Measurements from ENCODE around the gene LIPC. TPM values are rescaled to one million over a fixed set of nuclear protein-coding genes. Genes with fewer than 3 reads are reported as not detected.

Gene LIPC
- total RNA-seq, 1 experiment from 2014 or later = 1.2 TPM

- H3K9me3 ChIP-seq (replicated peaks) = peaks cover 3% of the 10 kb centered on the region; the same call in 1 of the 2 replicates
- DNase-seq = no peak
These were observed 100.3 kb downstream of the LIPC start for GRCh38 chr15:58532126-58532525.

GRCh38 chr15:58534556-58534955 is 102.8 kb downstream of the LIPC start:
- no peak for DNase-seq
- H3K27me3 ChIP-seq = no peaks in the 10 kb centered on the region
- no peaks in the 10 kb centered on the region for H3K36me3 ChIP-seq
- peaks cover 3% of the 10 kb centered on the region; the same call in 1 of the 2 replicates for H3K9me3 ChIP-seq (replicated peaks)
- H3K4me3 ChIP-seq = no peak overlapping the region
- no peak overlapping the region; the same call in 1 of the 2 replicates for H3K27ac ChIP-seq
- H3K4me1 ChIP-seq = peaks cover 24% of the 10 kb centered on the region

More at GRCh38 chr15:58532126-58532525, 100.3 kb downstream of the LIPC start:
- no peak overlapping the region for H3K4me3 ChIP-seq
- no peaks in the 10 kb centered on the region for H3K27me3 ChIP-seq
- no peak overlapping the region for H3K27ac ChIP-seq
- no peaks in the 10 kb centered on the region for H3K36me3 ChIP-seq
- peaks cover 24% of the 10 kb centered on the region for H3K4me1 ChIP-seq

- H3K9me3 ChIP-seq (replicated peaks) = peaks cover 3% of the 10 kb centered on the region; the same call in 1 of the 2 replicates
- peak; percentile 52 to 75 for DNase-seq
- no peak overlapping the region for H3K4me3 ChIP-seq
- H3K27me3 ChIP-seq = no peaks in the 10 kb centered on the region
- peaks cover 24% of the 10 kb centered on the region for H3K4me1 ChIP-seq
- H3K36me3 ChIP-seq = no peaks in the 10 kb centered on the region
- peak overlapping the region; percentile 15; the same call in 1 of the 2 replicates for H3K27ac ChIP-seq
These were observed 103.5 kb downstream of the LIPC start for GRCh38 chr15:58535337-58535736.

GRCh38 chr15:58535894-58536293 is 104.1 kb downstream of the LIPC start:
- DNase-seq = no peak
- Histone ChIP-seq H3K27me3 (no peaks in the 10 kb centered on the region), H3K4me3 (no peak overlapping the region), H3K27ac (no peak overlapping the region), H3K4me1 (peaks cover 24% of the 10 kb centered on the region), H3K36me3 (no peaks in the 10 kb centered on the region), H3K9me3 (replicated peaks) (no peaks in the 10 kb centered on the region)

GRCh38 chr15:58536414-58536813 is 104.6 kb downstream of the LIPC start:
- Histone ChIP-seq H3K36me3 (no peaks in the 10 kb centered on the region), H3K27ac (no peak overlapping the region), H3K27me3 (no peaks in the 10 kb centered on the region), H3K9me3 (replicated peaks) (no peaks in the 10 kb centered on the region), H3K4me3 (no peak overlapping the region), H3K4me1 (peaks cover 24% of the 10 kb centered on the region)
- no peak for DNase-seq

GRCh38 chr15:58537033-58537432 is 105.2 kb downstream of the LIPC start:
- Histone ChIP-seq H3K4me1 (peaks cover 24% of the 10 kb centered on the region), H3K27ac (no peak overlapping the region), H3K4me3 (no peak overlapping the region), H3K9me3 (replicated peaks) (no peaks in the 10 kb centered on the region), H3K36me3 (no peaks in the 10 kb centered on the region), H3K27me3 (no peaks in the 10 kb centered on the region)
- no peak for DNase-seq

GRCh38 chr15:58538225-58538727 is 106.5 kb downstream of the LIPC start:
- no peak for DNase-seq
- Histone ChIP-seq H3K27me3 (no peaks in the 10 kb centered on the region), H3K9me3 (replicated peaks) (no peaks in the 10 kb centered on the region), H3K36me3 (no peaks in the 10 kb centered on the region), H3K27ac (no peak overlapping the region), H3K4me1 (peaks cover 24% of the 10 kb centered on the region), H3K4me3 (no peak overlapping the region)

- no peaks in the 10 kb centered on the region for H3K27me3 ChIP-seq
These were observed 107.1 kb downstream of the LIPC start for GRCh38 chr15:58538901-58539300.

GRCh38 chr15:58539548-58539947 is 107.8 kb downstream of the LIPC start:
- Histone ChIP-seq H3K27me3 (no peaks in the 10 kb centered on the region), H3K4me3 (no peak overlapping the region), H3K36me3 (no peaks in the 10 kb centered on the region), H3K27ac (no peak overlapping the region), H3K4me1 (peaks cover 16% of the 10 kb centered on the region), H3K9me3 (replicated peaks) (no peaks in the 10 kb centered on the region)
- DNase-seq = no peak

More at GRCh38 chr15:58538901-58539300, 107.1 kb downstream of the LIPC start:
- H3K9me3 ChIP-seq (replicated peaks) = no peaks in the 10 kb centered on the region
- no peak overlapping the region for H3K4me3 ChIP-seq
- H3K4me1 ChIP-seq = peaks cover 23% of the 10 kb centered on the region
- no peaks in the 10 kb centered on the region for H3K36me3 ChIP-seq
- DNase-seq = no peak
- H3K27ac ChIP-seq = no peak overlapping the region

- Histone ChIP-seq H3K9me3 (replicated peaks) (no peaks in the 10 kb centered on the region), H3K36me3 (no peaks in the 10 kb centered on the region), H3K4me1 (peaks cover 7% of the 10 kb centered on the region; the same call in 1 of the 2 replicates), H3K4me3 (no peak overlapping the region), H3K27me3 (no peaks in the 10 kb centered on the region), H3K27ac (no peak overlapping the region)
- DNase-seq = no peak
These were observed 109.8 kb downstream of the LIPC start for GRCh38 chr15:58541410-58542087.

GRCh38 chr15:58543664-58544335 is 112.0 kb downstream of the LIPC start:
- no peaks in the 10 kb centered on the region for H3K27me3 ChIP-seq
- no peak for DNase-seq
- H3K36me3 ChIP-seq = no peaks in the 10 kb centered on the region
- H3K9me3 ChIP-seq (replicated peaks) = no peaks in the 10 kb centered on the region
- H3K4me1 ChIP-seq = peaks cover 26% of the 10 kb centered on the region
- no peak overlapping the region for H3K27ac ChIP-seq
- no peak overlapping the region for H3K4me3 ChIP-seq

- Histone ChIP-seq H3K4me3 (no peak overlapping the region), H3K27me3 (no peaks in the 10 kb centered on the region), H3K4me1 (peaks cover 33% of the 10 kb centered on the region), H3K9me3 (replicated peaks) (no peaks in the 10 kb centered on the region), H3K27ac (no peak overlapping the region), H3K36me3 (no peaks in the 10 kb centered on the region)
- DNase-seq = no peak
These were observed 113.0 kb downstream of the LIPC start for GRCh38 chr15:58544756-58545155.

- DNase-seq = no peak
- H3K9me3 ChIP-seq (replicated peaks) = no peaks in the 10 kb centered on the region
- no peaks in the 10 kb centered on the region for H3K27me3 ChIP-seq
- no peaks in the 10 kb centered on the region for H3K36me3 ChIP-seq
- peaks cover 41% of the 10 kb centered on the region for H3K4me1 ChIP-seq
- no peak overlapping the region for H3K27ac ChIP-seq
- H3K4me3 ChIP-seq = no peak overlapping the region
These were observed 113.7 kb downstream of the LIPC start for GRCh38 chr15:58545307-58546065.

GRCh38 chr15:58546066-58546591 is 114.3 kb downstream of the LIPC start:
- no peak overlapping the region for H3K27ac ChIP-seq
- no peak for DNase-seq

More at GRCh38 chr15:58546066-58546591, 114.3 kb downstream of the LIPC start:
- no peaks in the 10 kb centered on the region for H3K9me3 ChIP-seq (replicated peaks)
- H3K36me3 ChIP-seq = no peaks in the 10 kb centered on the region
- no peak overlapping the region for H3K4me3 ChIP-seq
- H3K27me3 ChIP-seq = no peaks in the 10 kb centered on the region
- peaks cover 43% of the 10 kb centered on the region for H3K4me1 ChIP-seq

Data from SJCRH30 (cell line).